Endodermal cell (in vitro differentiated cells): ENCODE results near the gene OR4C6. TPM values are rescaled to one million over a fixed set of nuclear protein-coding genes. Genes with fewer than 3 reads are reported as not detected.

Experiments
- DNase-seq: peaks from one replicate; pipeline ENCODE4 v3.0.0-alpha.2; 2017
- H3K27ac ChIP-seq: 2 replicates; pipeline ENCODE4 v1.5.1; 2013; ENCODE audit warnings: mild to moderate bottlenecking, low read depth, low read length, moderate library complexity
- H3K27me3 ChIP-seq: 2 replicates; pipeline ENCODE4 v1.6.1; 2013; ENCODE audit warnings: mild to moderate bottlenecking, low read length, moderate library complexity; ENCODE audit not compliant: insufficient read depth, control insufficient read depth, poor library complexity, severe bottlenecking
- H3K36me3 ChIP-seq: 2 replicates; pipeline ENCODE4 v1.7.0; 2013; ENCODE audit warnings: mild to moderate bottlenecking, low read length, moderate library complexity; ENCODE audit not compliant: control insufficient read depth, insufficient read depth
- H3K4me1 ChIP-seq: one replicate; pipeline ENCODE4 v1.7.0; 2013; ENCODE audit warnings: low read length; ENCODE audit not compliant: control insufficient read depth, insufficient read depth
- H3K4me3 ChIP-seq: 2 replicates; pipeline ENCODE4 v1.5.1; 2013; ENCODE audit warnings: mild to moderate bottlenecking, low read length, moderate library complexity
- H3K9ac ChIP-seq: 2 replicates; pipeline ENCODE4 v1.6.1; 2013; ENCODE audit warnings: mild to moderate bottlenecking, low read length, moderate library complexity; ENCODE audit not compliant: poor library complexity, severe bottlenecking; ENCODE audit errors: extremely low read depth
- H3K9me3 ChIP-seq: 2 replicates; pipeline ENCODE4 v1.6.1; 2013; ENCODE audit warnings: mild to moderate bottlenecking, low read length, moderate library complexity; ENCODE audit not compliant: control insufficient read depth
- H3K27ac Mint-ChIP-seq: 2 replicates; pipeline ENCODE4 v1.8.0; 2020; ENCODE audit warnings: mixed read lengths
- H3K27me3 Mint-ChIP-seq: 2 replicates; pipeline ENCODE4 v1.8.0; 2021; ENCODE audit warnings: mild to moderate bottlenecking, mixed read lengths; ENCODE audit not compliant: insufficient read depth
- H3K36me3 Mint-ChIP-seq: 2 replicates; pipeline ENCODE4 v1.8.0; 2020; ENCODE audit warnings: low read depth, mixed read lengths
- H3K4me1 Mint-ChIP-seq: 2 replicates; pipeline ENCODE4 v1.8.0; 2020; ENCODE audit warnings: mixed read lengths
- H3K4me3 Mint-ChIP-seq: 2 replicates; pipeline ENCODE4 v1.8.0; 2020; ENCODE audit warnings: mild to moderate bottlenecking, moderate library complexity, mixed read lengths
- H3K9me3 Mint-ChIP-seq: 2 replicates; pipeline ENCODE4 v1.8.0; 2020; ENCODE audit warnings: mild to moderate bottlenecking, mixed read lengths
- CTCF ChIP-seq: fragments of 200-600 bp; sonication (generic); conservative IDR thresholded peaks from 2 replicates; pipeline ENCODE4 v1.5.0; 2021; ENCODE audit warnings: antibody characterized with exemption, mild to moderate bottlenecking
- WGBS, 2 experiments: methylation state at CpG; one replicate each; pipeline versions ENCODE4 v1.1.5 to v1.1.7; 2013; ENCODE audit warnings: missing lambda C conversion rate in 2 of 2, mixed read lengths in 1 of 2; ENCODE audit not compliant: insufficient coverage in 1 of 2, insufficient read length in 1 of 2; 5-methylcytosine and 5-hydroxymethylcytosine counted together
- total RNA-seq, 2 donors: library from RNA; stranded (reverse); fragmentation: NEBNext Ultra II Directional in 1 of 2; extraction: Animal tissue kit (Norgen Biotek cat#: 25700) in 1 of 2; gene quantifications; 2 replicates in 1 of 2; 3 replicates in 1 of 2; pipeline ENCODE4 v1.2.1, GENCODE V29; 2021

The OR4C6 gene
- total RNA-seq, 2 donors from 2014 or later, result not detected

- Mint-ChIP-seq H3K4me1 (no peaks in the 10 kb centered on the region), H3K36me3 (no peaks in the 10 kb centered on the region), H3K27me3 (no peaks in the 10 kb centered on the region), H3K27ac (no peak overlapping the region), H3K9me3 (peaks cover 35% of the 10 kb centered on the region), H3K4me3 (no peak overlapping the region)
- peaks cover 15% of the 10 kb centered on the region for H3K9me3 ChIP-seq
- no peaks in the 10 kb centered on the region for H3K27me3 ChIP-seq
- WGBS, 2 experiments, result 20 to 52% methylated on average over 1 to 5 of the region's 5 CpGs
- DNase-seq, result no peak
- no peak overlapping the region for H3K4me3 ChIP-seq
- H3K9ac ChIP-seq, result no peak overlapping the region
- TF ChIP-seq CTCF, result no peak
- H3K36me3 ChIP-seq, result no peaks in the 10 kb centered on the region
- no peak overlapping the region for H3K27ac ChIP-seq
- no peaks in the 10 kb centered on the region for H3K4me1 ChIP-seq
Measured at GRCh38 chr11:55673860-55674259, 11.9 kb downstream of the OR4C6 start.

GRCh38 chr11:55697817-55698216 lies 35.8 kb downstream of the OR4C6 start:
- H3K27ac ChIP-seq, result no peak overlapping the region
- Mint-ChIP-seq H3K4me3 (no peak overlapping the region), H3K9me3 (peaks cover 64% of the 10 kb centered on the region), H3K4me1 (no peaks in the 10 kb centered on the region), H3K27ac (no peak overlapping the region), H3K36me3 (no peaks in the 10 kb centered on the region), H3K27me3 (no peaks in the 10 kb centered on the region)
- no peak overlapping the region for H3K9ac ChIP-seq
- no peaks in the 10 kb centered on the region for H3K27me3 ChIP-seq
- no peaks in the 10 kb centered on the region for H3K4me1 ChIP-seq
- no peak overlapping the region for H3K4me3 ChIP-seq
- DNase-seq, result no peak
- WGBS, 2 experiments, result 65 to 69% methylated on average over 2 to 3 of the region's 3 CpGs
- peaks cover 53% of the 10 kb centered on the region for H3K9me3 ChIP-seq
- no peaks in the 10 kb centered on the region for H3K36me3 ChIP-seq
- no peak for TF ChIP-seq CTCF

GRCh38 chr11:55701429-55701828 lies 39.4 kb downstream of the OR4C6 start:
- Mint-ChIP-seq H3K9me3 (peaks cover 64% of the 10 kb centered on the region), H3K36me3 (no peaks in the 10 kb centered on the region), H3K27me3 (no peaks in the 10 kb centered on the region), H3K4me1 (no peaks in the 10 kb centered on the region), H3K27ac (no peak overlapping the region), H3K4me3 (no peak overlapping the region)
- no peaks in the 10 kb centered on the region for H3K36me3 ChIP-seq
- no peak overlapping the region for H3K27ac ChIP-seq
- no peak for TF ChIP-seq CTCF
- no peaks in the 10 kb centered on the region for H3K4me1 ChIP-seq
- 70 to 81% methylated on average over 2 to 4 of the region's 4 CpGs for WGBS, 2 experiments
- peaks cover 50% of the 10 kb centered on the region for H3K9me3 ChIP-seq
- H3K9ac ChIP-seq, result no peak overlapping the region
- DNase-seq, result no peak
- H3K27me3 ChIP-seq, result no peaks in the 10 kb centered on the region
- no peak overlapping the region for H3K4me3 ChIP-seq
